Measurements from ENCODE around the gene MORC1. TPM values are rescaled to one million over a fixed set of nuclear protein-coding genes. Genes with fewer than 3 reads are reported as not detected.
"Not testable (repeated sequence)": the region's sequence is repeated elsewhere in the genome, so short reads cannot be mapped to it uniquely, and the experiment has no call there.

Gene MORC1
- total RNA-seq, 1 donor from 2014 or later: 0.31 TPM

- DNase-seq: no peak
These were observed 4.8 kb downstream of the MORC1 start for GRCh38 chr3:109112946-109113760.

GRCh38 chr3:109109574-109109973 lies 8.4 kb downstream of the MORC1 start:
- DNase-seq: no peak

- no peak for DNase-seq
These were observed 19.8 kb downstream of the MORC1 start for GRCh38 chr3:109098079-109098644.

GRCh38 chr3:109095166-109095565 lies 22.8 kb downstream of the MORC1 start:
- DNase-seq: no peak

- no peak for DNase-seq
These were observed 24.4 kb downstream of the MORC1 start for GRCh38 chr3:109093561-109093960.

GRCh38 chr3:109091846-109092245 lies 26.1 kb downstream of the MORC1 start:
- DNase-seq: no peak

- DNase-seq: no peak
These were observed 28.7 kb downstream of the MORC1 start for GRCh38 chr3:109089265-109089664.

GRCh38 chr3:109081746-109082510 lies 36.0 kb downstream of the MORC1 start:
- DNase-seq: no peak

- DNase-seq: not testable (repeated sequence)
These were observed 37.8 kb downstream of the MORC1 start for GRCh38 chr3:109080090-109080489.

GRCh38 chr3:109073116-109073515 lies 44.8 kb downstream of the MORC1 start:
- DNase-seq: no peak

- no peak for DNase-seq
These were observed 45.7 kb downstream of the MORC1 start for GRCh38 chr3:109072194-109072593.

GRCh38 chr3:109071350-109072142 lies 46.4 kb downstream of the MORC1 start:
- no peak for DNase-seq

GRCh38 chr3:109070211-109070610 lies 47.7 kb downstream of the MORC1 start:
- DNase-seq: no peak

GRCh38 chr3:109066864-109067263 lies 51.1 kb downstream of the MORC1 start:
- no peak for DNase-seq

- no peak for DNase-seq
These were observed 58.7 kb downstream of the MORC1 start for GRCh38 chr3:109059264-109059663.

GRCh38 chr3:109057616-109058015 lies 60.3 kb downstream of the MORC1 start:
- DNase-seq: no peak

- DNase-seq: no peak
These were observed 60.9 kb downstream of the MORC1 start for GRCh38 chr3:109057056-109057455.

- no peak for DNase-seq
These were observed 67.3 kb downstream of the MORC1 start for GRCh38 chr3:109050591-109051167.

- no peak for DNase-seq
These were observed 70.6 kb downstream of the MORC1 start for GRCh38 chr3:109047366-109047765.

- no peak for DNase-seq
These were observed 72.5 kb downstream of the MORC1 start for GRCh38 chr3:109045271-109046040.

GRCh38 chr3:109035082-109035481 lies 82.9 kb downstream of the MORC1 start:
- DNase-seq: no peak

Measured in occipital lobe (tissue), 2 donors.